HepG2 (cell line): ENCODE measurements around the gene NCBP2. TPM values are rescaled to one million over a fixed set of nuclear protein-coding genes. Genes with fewer than 3 reads are reported as not detected.
A peak's percentile ranks its signal among the peaks of the same experiment; 100 is the strongest.

Source experiments
- ARID3A ChIP-seq: IDR thresholded peaks from 2 replicates; pipeline ENCODE4 v1.6.1; 2012; ENCODE audit warnings: low read depth, low read length, improper control_type of control experiment
- ARID5B ChIP-seq: IDR thresholded peaks from 2 replicates; pipeline ENCODE4 v1.4.0; 2020; ENCODE audit warnings: mild to moderate bottlenecking, missing genetic modification reagents
- ARNTL ChIP-seq: sonication (generic); formaldehyde crosslinking; IDR thresholded peaks from 2 replicates; pipeline ENCODE4 v1.4.0; 2020; ENCODE audit warnings: mild to moderate bottlenecking, missing genetic modification reagents
- ASH2L ChIP-seq: fragments of 300-600, 200-600 bp; sonication (generic); IDR thresholded peaks from 2 replicates; pipeline ENCODE4 v1.7.0; 2017; ENCODE audit warnings: low read depth, mild to moderate bottlenecking, moderate library complexity, mixed read lengths, low read length; ENCODE audit not compliant: insufficient read length
- BCL6 ChIP-seq: IDR thresholded peaks from 2 replicates; pipeline ENCODE4 v1.6.1; 2016; ENCODE audit warnings: missing genetic modification reagents, missing compliant biosample characterization
- FLYWCH1 ChIP-seq: sonication (generic); formaldehyde crosslinking; IDR thresholded peaks from 2 replicates; pipeline ENCODE4 v1.8.1; 2023; ENCODE audit warnings: mild to moderate bottlenecking, missing genetic modification reagents
- FOXK2 ChIP-seq: fragments of 450-650 bp; IDR thresholded peaks from 2 replicates; pipeline ENCODE4 v1.6.1; 2016
- GATAD2A ChIP-seq: IDR thresholded peaks from 2 replicates; pipeline ENCODE4 v1.6.1; 2016
- HMG20A ChIP-seq: IDR thresholded peaks from 2 replicates; pipeline ENCODE4 v1.6.1; 2016; ENCODE audit warnings: borderline replicate concordance
- HMGA1 ChIP-seq: sonication (generic); formaldehyde crosslinking; conservative IDR thresholded peaks from 2 replicates; pipeline ENCODE4 v1.4.0; 2020; ENCODE audit warnings: missing genetic modification reagents
- RXRB ChIP-seq: IDR thresholded peaks from 2 replicates; pipeline ENCODE4 v1.6.1; 2016; ENCODE audit warnings: borderline replicate concordance, missing genetic modification reagents, missing compliant biosample characterization
- USF2 ChIP-seq, 2 experiments: sonication (generic) in 1 of 2; formaldehyde crosslinking in 1 of 2; IDR thresholded peaks; 2 replicates each; pipeline versions ENCODE4 v1.5.1 to v1.6.1; 2011 to 2020; ENCODE audit warnings: borderline replicate concordance in 1 of 2, low read depth in 1 of 2, low read length in 1 of 2, mild to moderate bottlenecking in 1 of 2, missing genetic modification reagents in 1 of 2, moderate library complexity in 1 of 2
- ZNF101 ChIP-seq: sonication (generic); formaldehyde crosslinking; IDR thresholded peaks from 2 replicates; pipeline ENCODE4 v1.4.0; 2020; ENCODE audit warnings: mild to moderate bottlenecking, low read depth, missing genetic modification reagents, borderline replicate concordance
- ZNF264 ChIP-seq: sonication (generic); formaldehyde crosslinking; IDR thresholded peaks from 2 replicates; pipeline ENCODE4 v1.4.0; 2020; ENCODE audit warnings: missing genetic modification reagents
- ZNF468 ChIP-seq: sonication (generic); formaldehyde crosslinking; IDR thresholded peaks from 2 replicates; pipeline ENCODE4 v1.8.0; 2022; ENCODE audit warnings: mild to moderate bottlenecking, moderate library complexity, missing genetic modification reagents
- ZNF629 ChIP-seq: sonication (generic); formaldehyde crosslinking; conservative IDR thresholded peaks from 2 replicates; pipeline ENCODE4 v1.5.0; 2020; ENCODE audit warnings: missing genetic modification reagents
- ZNF670 ChIP-seq: sonication (generic); formaldehyde crosslinking; IDR thresholded peaks from 2 replicates; pipeline ENCODE4 v1.8.0; 2022; ENCODE audit warnings: mild to moderate bottlenecking, missing genetic modification reagents, borderline replicate concordance
- ZNF687 ChIP-seq: sonication (generic); formaldehyde crosslinking; IDR thresholded peaks from 2 replicates; pipeline ENCODE4 v1.5.1; 2020; ENCODE audit warnings: mild to moderate bottlenecking, missing genetic modification reagents, moderate library complexity
- polyA plus RNA-seq, 8 experiments: library from polyadenylated mRNA; depleted of rRNA in 3 of 8; stranded (reverse) in 7 of 8; unstranded in 1 of 8; fragments of >200 nt; fragmentation: Illumina TruSeq in 4 of 8; extraction: Trizol in 4 of 8; gene quantifications; 2 replicates each; pipeline versions ENCODE4 v1.2.1 to v1.2.3, GENCODE V29; 2011 to 2016; ENCODE audit warnings: low read depth in 4 of 8, missing spikeins in 1 of 8, mixed read lengths in 1 of 8; ENCODE audit not compliant: insufficient read depth in 1 of 8
- total RNA-seq, 5 experiments: library from RNA; depleted of rRNA; stranded (reverse); fragments of >200 nt; fragmentation: Illumina TruSeq; extraction: Trizol; gene quantifications; 2 replicates each; pipeline ENCODE4 v1.2.3, GENCODE V29; 2016; ENCODE audit warnings: low read depth in 1 of 5

Gene NCBP2
- total and polyA plus RNA-seq, 2 of the 13 experiments (the other 11 are each of a cell fraction or from before 2014, with no cell fraction given), result 58.7 to 95.5 TPM

GRCh38 chr3:196981657-196982056 lies 39.3 kb upstream of the NCBP2 start (continued):
- TF ChIP-seq ARID5B (CRISPR knock-in tag) (peak; percentile 77), BCL6 (CRISPR knock-in tag) (peak; percentile 38; the same call in 1 of the 2 replicates), ZNF468 (CRISPR knock-in tag) (no peak), HMGA1 (CRISPR knock-in tag) (no peak), ASH2L (peak; percentile 41), ARNTL (CRISPR knock-in tag) (0 out of 2 replicates have a peak, but pooled peaks have one; percentile 46), ZNF670 (CRISPR knock-in tag) (0 out of 2 replicates have a peak, but pooled peaks have one; percentile 35), RXRB (CRISPR knock-in tag) (peak; percentile 90), ZNF687 (CRISPR knock-in tag) (0 out of 2 replicates have a peak, but pooled peaks have one; percentile 17), FLYWCH1 (CRISPR knock-in tag) (no peak), ZNF101 (CRISPR knock-in tag) (no peak), GATAD2A (CRISPR knock-in tag) (peak; percentile 85), USF2 (IDR thresholded peaks at IDR 0.05; ENCODE audit: low read depth, low read length) (no peak), USF2 (CRISPR knock-in tag; IDR thresholded peaks at IDR 0.05; ENCODE audit: borderline replicate concordance) (no peak), ARID3A (0 out of 2 replicates have a peak, but pooled peaks have one; percentile 16), FOXK2 (peak; percentile 26; the same call in 1 of the 2 replicates), HMG20A (CRISPR knock-in tag) (peak; percentile 25; the same call in 1 of the 2 replicates), ZNF264 (CRISPR knock-in tag) (no peak), ZNF629 (CRISPR knock-in tag) (peak; percentile 38; the same call in 1 of the 2 replicates)
